ENCODE measurements around the gene ITGB1BP1.

ITGB1BP1 gene, protein sequence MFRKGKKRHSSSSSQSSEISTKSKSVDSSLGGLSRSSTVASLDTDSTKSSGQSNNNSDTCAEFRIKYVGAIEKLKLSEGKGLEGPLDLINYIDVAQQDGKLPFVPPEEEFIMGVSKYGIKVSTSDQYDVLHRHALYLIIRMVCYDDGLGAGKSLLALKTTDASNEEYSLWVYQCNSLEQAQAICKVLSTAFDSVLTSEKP

DNA sequence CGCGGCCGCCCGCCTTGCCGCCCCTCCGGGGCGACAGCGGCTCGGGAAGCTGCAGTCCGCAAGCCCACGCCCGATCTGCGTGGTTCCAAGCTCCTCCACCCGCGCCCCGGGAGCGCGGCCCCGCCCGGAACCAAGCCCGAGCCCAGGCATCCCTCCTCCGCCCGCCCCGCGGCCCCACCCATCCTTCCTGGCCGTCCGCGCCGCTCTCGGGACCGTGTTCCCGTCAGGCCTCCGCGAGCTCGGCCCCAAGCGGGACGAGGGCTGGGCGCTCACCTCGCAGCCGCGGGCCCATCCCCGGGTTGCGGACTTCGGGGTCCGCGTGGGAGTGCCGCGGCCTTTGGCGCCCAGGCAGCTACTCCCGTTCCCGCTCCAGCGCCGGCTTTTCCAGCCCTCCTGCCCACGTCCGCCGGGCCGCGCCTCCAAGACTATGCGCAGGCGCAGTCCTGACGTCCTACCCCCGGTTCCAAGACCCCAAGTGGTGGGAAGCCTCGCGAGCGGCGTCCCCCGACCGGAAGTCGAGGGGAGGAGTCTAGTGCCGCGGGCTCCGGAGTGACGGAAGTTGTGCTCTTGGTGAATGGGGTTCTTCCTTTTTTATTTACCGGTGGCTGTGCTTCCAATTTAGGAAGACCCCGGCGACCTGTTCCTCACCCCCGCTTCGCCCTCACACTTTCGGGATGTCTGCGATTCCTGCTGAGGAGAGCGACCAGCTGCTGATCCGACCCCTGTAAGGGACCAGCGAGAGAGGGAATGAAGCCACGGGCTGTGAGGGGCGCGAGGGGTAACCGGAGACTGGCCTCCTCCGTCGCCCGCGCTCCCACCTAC is at the start of gene ITGB1BP1, which contains the start of gene CPSF3:
Gene ITGB1BP1, minus strand, starts transcription at position 429 of the 822 bp plus-strand sequence. CDS start 4,831 bp downstream, outside the sequence.
Gene CPSF3, plus strand, starts transcription at position 555 of the 822 bp plus-strand sequence. Its CDS starts 120 bp downstream, at position 675.
- peak; percentile 92 for DNase-seq (ENCODE audit: low spot score)

- no peak for DNase-seq (ENCODE audit: low spot score)
Measured at GRCh38 chr2:9472511-9472910, 49.2 kb upstream of the ITGB1BP1 start.

DNA sequence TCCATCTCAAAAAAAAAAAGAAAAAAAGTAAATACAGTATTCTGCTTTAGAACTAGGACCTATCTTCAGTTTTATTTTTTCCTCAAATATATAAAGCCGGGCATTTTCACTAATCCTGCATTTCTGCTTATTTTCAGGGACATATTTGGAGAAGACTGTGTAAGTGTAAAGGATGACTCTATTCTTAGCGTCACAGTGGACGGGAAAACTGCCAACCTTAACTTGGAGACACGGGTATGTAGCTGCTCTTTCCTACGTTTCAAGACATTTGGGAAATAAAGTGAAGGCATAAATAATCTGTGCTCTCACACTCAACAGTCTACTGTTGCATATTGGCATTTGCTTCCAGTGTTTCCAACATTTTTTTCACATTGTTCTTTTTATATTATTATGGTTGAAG is 47.9 kb upstream of the ITGB1BP1 start:
- no peak for DNase-seq (ENCODE audit: low spot score)

GRCh38 chr2:9467687-9468086 is 44.4 kb upstream of the ITGB1BP1 start:
- DNase-seq (ENCODE audit: low spot score) = no peak

DNA sequence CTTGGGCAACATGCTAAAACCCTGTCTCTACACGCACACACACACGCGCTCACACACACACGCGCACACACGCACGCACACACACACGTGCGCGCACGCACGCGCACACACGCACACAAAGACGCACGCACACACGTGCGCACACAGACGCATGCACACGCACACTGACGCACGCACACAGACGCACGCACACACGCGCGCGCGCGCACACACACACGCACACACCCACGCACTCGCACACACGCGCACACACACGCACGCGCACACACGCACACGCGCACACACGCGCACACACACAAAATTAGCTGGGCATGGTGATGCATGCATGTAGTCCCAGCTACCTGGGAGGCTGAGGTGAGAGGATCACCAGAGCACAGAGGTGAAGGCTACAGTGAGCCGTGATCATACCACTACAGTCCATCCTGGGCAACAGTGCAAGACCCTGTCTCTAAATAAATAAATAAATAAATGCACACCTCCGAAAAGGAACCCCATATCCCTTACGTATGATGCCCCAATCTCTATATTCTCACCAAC is 42.9 kb upstream of the ITGB1BP1 start:
- DNase-seq (ENCODE audit: low spot score) = no peak

- no peak for DNase-seq (ENCODE audit: low spot score)
Measured at GRCh38 chr2:9465170-9465569, 41.8 kb upstream of the ITGB1BP1 start.

DNA sequence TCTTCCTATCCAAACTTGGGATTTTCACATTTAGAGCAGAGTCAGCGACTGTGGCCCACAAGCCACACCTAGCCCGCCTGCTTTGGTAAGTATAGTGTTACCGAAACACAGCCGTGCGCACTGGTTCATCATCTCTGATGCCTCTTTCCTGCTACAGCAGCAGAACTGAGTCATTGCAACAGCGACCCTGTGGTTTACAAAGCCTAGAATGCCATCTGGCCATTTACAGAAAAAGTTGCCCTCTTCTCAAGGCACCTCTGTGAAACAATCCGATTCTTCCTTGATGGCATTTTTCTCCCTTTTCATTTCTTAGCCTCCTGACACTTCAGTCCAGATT is 40.3 kb upstream of the ITGB1BP1 start:
- DNase-seq (ENCODE audit: low spot score) = no peak

- DNase-seq (ENCODE audit: low spot score) = no peak
Measured at GRCh38 chr2:9462886-9463697, 39.8 kb upstream of the ITGB1BP1 start.

DNA sequence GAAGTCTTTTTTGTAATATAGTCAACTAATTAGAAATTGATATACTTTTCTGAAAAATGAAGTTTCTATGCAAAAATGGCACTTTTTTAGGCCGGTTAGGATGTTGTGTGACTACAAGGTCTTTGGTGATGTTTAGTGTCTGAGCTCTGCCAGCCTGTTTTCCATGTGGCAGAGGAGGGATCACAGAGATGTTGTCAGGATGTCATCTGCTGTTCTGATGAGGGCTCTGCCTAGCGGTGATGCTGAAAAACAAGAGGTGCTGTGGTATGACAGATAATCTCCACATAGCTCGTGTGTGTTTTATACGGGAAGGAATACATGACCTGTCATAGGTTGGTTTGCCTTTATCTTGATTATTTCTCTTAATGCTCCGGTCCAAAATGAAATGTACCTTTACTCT is 39.0 kb upstream of the ITGB1BP1 start:
- no peak for DNase-seq (ENCODE audit: low spot score)

GRCh38 chr2:9461079-9461478 is 37.8 kb upstream of the ITGB1BP1 start:
- DNase-seq (ENCODE audit: low spot score) = no peak

DNA sequence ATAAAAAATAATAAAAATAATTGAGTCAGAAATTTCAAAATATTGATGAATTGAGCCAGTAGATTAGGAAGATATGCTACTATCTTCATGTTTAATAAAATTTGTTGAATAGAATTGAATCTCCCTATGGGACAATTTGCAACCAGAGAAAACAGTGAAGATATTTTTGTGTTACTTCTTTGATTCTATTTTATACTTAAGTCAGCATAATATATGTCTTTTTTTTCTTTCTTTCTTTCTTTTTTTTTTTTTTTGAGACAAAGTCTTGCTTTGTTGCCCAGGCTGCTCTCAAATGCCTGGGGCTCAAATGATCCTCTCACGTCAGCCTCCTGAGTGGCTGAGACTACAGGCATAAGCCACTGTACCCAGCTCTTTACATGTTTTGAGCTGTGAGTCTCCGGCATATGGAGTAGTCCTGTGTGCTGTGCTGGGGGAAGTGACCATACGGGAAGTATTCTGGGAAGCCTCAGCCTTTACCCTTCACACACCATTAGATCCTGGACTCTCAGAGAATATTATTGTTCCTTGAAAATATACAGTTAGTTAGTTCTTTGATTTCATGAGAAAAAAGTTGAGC is 37.2 kb upstream of the ITGB1BP1 start:
- no peak for DNase-seq (ENCODE audit: low spot score)

DNA sequence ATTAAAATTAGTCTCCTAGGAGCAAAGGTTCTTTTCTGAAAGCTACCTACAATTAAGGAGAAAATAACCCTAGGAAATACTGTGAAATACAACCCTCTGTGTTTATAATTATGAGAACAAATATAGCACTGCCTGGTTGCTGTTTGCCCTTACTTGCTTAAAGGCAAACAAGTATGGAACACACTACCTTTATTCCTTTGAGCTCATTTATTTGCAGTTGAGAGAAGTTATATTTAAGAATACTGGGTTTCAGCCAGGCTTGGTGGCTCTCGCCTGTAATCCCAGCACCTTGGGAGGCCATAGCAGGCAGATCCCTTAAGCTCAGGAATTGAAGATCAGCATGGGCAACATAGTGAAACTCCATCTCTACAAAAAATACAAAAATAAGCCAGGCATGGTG is 27.9 kb upstream of the ITGB1BP1 start:
- no peak for DNase-seq (ENCODE audit: low spot score)

GRCh38 chr2:9445089-9445488 is 21.8 kb upstream of the ITGB1BP1 start:
- no peak for DNase-seq (ENCODE audit: low spot score)

DNA sequence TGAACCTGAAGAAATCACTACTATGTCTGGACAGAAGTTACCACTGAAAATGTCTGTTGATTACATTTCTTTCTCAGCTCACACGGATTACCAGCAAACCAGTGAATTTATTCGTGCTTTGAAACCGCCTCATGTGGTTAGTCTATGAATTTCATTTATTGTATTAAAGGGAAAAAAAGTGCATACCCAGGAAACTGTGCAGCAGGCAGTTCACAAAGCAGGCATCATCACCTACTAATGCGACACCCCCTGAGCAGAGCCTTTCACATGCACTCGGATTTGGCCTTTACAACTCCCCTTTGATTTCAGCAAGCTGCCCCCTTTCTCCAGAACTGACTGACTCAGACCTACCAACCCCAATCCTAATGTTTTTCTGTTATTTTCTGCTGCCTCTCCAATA is 20.2 kb upstream of the ITGB1BP1 start:
- DNase-seq (ENCODE audit: low spot score) = no peak

DNA sequence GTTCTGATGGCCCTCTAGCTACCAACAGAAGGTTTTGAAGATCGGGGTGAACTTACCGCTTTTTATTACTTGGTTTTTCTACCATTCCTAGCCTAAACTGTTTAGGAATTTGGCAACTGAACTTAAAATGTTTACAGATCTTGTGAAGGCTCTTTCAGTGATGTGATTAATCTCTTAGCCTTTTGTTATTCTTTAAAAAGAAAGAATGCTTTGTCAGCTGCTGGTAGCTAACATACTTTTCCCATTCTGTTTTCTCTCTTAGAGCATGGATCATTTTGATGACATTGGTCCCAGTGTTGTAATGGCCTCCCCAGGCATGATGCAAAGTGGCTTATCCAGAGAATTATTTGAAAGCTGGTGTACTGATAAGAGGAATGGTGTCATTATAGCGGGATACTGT is 18.2 kb upstream of the ITGB1BP1 start:
- no peak for DNase-seq (ENCODE audit: low spot score)

DNA sequence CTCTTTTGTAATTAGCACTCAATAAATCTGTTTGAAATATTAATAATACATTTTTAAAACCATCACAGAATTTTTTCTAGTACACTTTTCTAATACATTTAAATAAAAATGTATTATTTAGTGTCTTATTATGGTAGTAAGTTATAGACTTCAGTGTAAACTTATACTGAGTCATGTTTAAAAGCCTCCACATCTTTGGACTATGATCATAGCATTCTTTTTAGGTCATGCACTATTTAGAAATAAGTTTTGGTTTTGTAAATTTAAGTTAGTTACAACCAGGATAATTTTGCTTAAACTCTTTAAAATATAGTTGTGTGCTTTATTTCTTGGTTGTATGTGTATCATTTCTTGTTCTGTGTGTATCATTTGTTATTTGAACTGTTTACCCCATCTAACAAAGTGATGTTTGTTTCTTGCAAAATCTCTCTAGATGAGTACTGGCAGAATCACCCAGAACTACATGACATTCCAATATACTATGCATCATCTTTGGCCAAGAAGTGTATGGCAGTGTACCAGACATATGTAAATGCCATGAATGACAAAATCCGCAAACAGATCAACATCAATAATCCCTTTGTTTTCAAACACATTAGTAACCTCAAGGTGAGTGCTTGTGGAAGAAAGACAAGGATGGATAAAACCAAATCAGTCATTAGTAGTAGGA is 16.9 kb upstream of the ITGB1BP1 start:
- no peak for DNase-seq (ENCODE audit: low spot score)

- no peak for DNase-seq (ENCODE audit: low spot score)
Measured at GRCh38 chr2:9439536-9439935, 16.2 kb upstream of the ITGB1BP1 start.

DNA sequence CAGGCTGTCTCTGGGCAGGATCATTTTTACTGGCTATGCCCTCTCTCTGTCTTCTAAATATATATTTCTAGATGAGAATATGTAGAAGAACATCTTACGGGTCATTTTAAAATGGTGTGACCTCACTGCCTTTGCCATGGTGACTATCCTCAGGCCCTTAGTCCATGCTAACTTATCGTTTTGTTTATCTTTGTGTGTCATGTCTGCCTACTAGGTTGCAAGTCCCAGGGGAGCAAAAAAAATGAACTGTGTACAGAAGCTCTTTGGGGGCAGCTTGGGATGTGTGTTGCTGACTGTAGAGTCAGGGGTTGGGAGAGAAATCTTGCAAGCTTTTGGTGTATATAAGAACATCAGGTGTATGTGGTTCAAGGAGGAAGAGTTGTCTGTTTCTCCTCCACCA is 11.2 kb upstream of the ITGB1BP1 start:
- DNase-seq (ENCODE audit: low spot score) = no peak

GRCh38 chr2:9430316-9431293 is 7.3 kb upstream of the ITGB1BP1 start:
- DNase-seq (ENCODE audit: low spot score) = no peak

DNA sequence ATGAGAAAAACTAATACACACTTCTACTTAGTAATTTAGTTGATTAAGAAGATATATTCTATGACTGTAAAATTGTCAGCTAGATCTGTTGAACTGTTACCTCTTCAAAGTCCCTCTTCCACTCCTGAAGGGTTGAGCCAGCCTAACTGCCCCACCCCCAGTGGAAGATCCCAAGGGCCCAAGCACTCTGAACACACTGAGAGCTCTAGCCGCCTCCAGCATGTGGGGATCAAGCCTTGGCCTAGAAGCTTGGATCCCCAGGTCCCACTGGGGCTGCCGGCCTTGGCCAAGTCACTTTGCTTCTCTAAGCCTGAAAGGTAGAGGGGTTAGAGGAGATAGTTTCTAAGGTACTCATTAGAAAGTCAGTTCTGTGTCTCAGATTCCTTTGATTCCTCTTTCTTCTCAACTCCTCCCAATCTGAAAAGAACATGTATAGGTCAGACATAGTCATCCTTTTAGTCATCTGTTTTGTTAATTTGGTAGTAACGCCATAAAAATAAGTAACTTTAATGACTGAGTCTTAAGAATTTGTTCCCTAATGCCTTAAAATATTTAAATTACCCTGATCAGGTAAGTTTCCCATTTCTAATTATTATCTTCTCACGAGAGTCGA is 5.7 kb upstream of the ITGB1BP1 start:
- DNase-seq (ENCODE audit: low spot score) = no peak

All from HuH-7.5 (cell line).